GM12873 (cell line): ENCODE results near the gene SLC35F3.

Source experiments
- CTCF ChIP-seq: IDR thresholded peaks from 2 replicates; pipeline ENCODE4 v1.5.1; 2012; ENCODE audit warnings: low read depth, mild to moderate bottlenecking, moderate library complexity, low read length, control low read depth; ENCODE audit not compliant: insufficient read depth; ENCODE audit errors: missing control alignments

The SLC35F3 gene

GRCh38 chr1:234324821-234325220, 420.3 kb downstream of the SLC35F3 start:
- no peak for TF ChIP-seq CTCF

- TF ChIP-seq CTCF: no peak
Observed at GRCh38 chr1:234325878-234326496, 421.5 kb downstream of the SLC35F3 start.

DNA sequence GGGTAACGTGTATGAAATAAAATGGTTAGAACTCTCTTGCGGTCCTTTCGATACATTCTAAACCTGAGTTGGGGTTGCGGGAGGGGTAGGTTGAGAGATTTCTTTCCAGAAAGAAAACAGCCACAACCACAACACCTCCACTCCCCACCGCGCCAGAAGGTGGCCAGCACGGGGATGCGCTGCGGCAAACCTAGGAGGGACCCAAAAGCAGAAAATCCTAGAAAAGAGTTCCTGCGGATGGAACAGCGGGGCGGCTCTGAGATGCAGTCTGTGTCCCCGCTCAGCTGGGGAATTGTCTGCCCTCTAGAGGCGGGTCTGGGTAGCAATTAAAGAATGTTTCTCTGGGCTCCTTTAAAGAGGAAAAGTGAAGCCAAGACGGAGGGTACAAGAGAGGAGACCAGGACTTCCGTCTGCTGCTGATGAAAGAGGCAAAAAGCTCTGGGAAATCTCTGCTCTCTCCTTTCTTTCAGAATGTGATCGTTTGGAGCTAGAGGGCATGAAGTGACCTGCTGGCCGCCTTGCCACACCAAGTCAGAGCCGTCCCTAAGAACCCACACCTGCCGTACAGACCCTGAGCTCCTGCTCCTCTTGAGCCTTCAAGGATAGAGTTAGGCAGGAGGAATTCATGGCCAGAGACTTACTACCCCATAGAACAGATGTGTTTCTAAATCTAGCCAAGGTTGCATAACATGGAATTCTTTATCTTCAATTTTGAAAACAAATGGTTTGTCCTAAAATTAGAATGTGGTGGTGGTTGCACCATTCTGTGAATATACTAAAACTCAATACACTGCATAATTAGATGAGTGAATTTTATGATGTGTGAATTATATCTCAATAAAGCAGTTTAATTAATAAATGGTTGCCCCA, 422.3 kb downstream of the SLC35F3 start:
- peak; percentile 84 for TF ChIP-seq CTCF

GRCh38 chr1:234327577-234328164, 423.2 kb downstream of the SLC35F3 start:
- TF ChIP-seq CTCF: no peak

- no peak for TF ChIP-seq CTCF
Observed at GRCh38 chr1:234330843-234331215, 426.4 kb downstream of the SLC35F3 start.

- no peak for TF ChIP-seq CTCF
Observed at GRCh38 chr1:234331507-234331906, 427.0 kb downstream of the SLC35F3 start.

GRCh38 chr1:234336359-234336758, 431.9 kb downstream of the SLC35F3 start:
- no peak for TF ChIP-seq CTCF
